Activated naive CD4-positive, alpha-beta T cell treated with anti-CD3 and anti-CD28 coated beads, Interleukin-2, amount 10 ng/mL, durations not matched to agents 5 hours and 36 hours (primary cell): Measurements from ENCODE around the gene YLPM1. TPM values are rescaled to one million over a fixed set of nuclear protein-coding genes. Genes with fewer than 3 reads are reported as not detected.

Source experiments
- total RNA-seq, 2 experiments: library from RNA; stranded (reverse); gene quantifications; one replicate each; pipeline ENCODE4 v1.2.3, GENCODE V29; 2021

The YLPM1 gene
- total RNA-seq: 10 to 100 TPM; 65.0 to 66.2 TPM

GRCh38 chr14:74762917-74763802 lies at the start of gene YLPM1:
Gene YLPM1, plus strand, starts transcription at chr14:74763316. Its CDS starts 174 bp downstream, at chr14:74763490.

GRCh38 chr14:74875941-74876913 lies 113.1 kb downstream of the YLPM1 start, which contains the start of gene PROX2:
Gene PROX2, minus strand, starts transcription at chr14:74876145. Its CDS starts 12,311 bp downstream, at chr14:74863834.

GRCh38 chr14:74881431-74882102 lies 118.5 kb downstream of the YLPM1 start, which contains the start of gene DLST:
Gene DLST, plus strand, starts transcription at chr14:74881916. Its CDS starts 38 bp downstream, at chr14:74881954.

Other genes starting within 250 kb of the YLPM1 start
- gene LTBP2, start 151.1 kb upstream of the YLPM1 start, total RNA-seq: under 1 TPM; 0.10 TPM
- gene AREL1, start 50.2 kb upstream of the YLPM1 start, total RNA-seq: 10 to 100 TPM; 38.2 to 40.8 TPM
- gene FCF1, start 50.2 kb upstream of the YLPM1 start, total RNA-seq: 10 to 100 TPM; 56.1 to 57.8 TPM
- gene PROX2, start 112.8 kb downstream of the YLPM1 start, total RNA-seq: not detected
- 10 to 100 TPM; 97.8 to 99.2 TPM for gene DLST, start 118.6 kb downstream of the YLPM1 start, total RNA-seq
- 1 to 10 TPM; 5.3 to 7.6 TPM for gene RPS6KL1, start 159.9 kb downstream of the YLPM1 start, total RNA-seq
- under 1 TPM in 1 of 2 experiments, not detected in 1; 0.12 TPM for gene PGF, start 192.3 kb downstream of the YLPM1 start, total RNA-seq
- 10 to 100 TPM; 44.2 to 45.5 TPM for gene EIF2B2, start 239.6 kb downstream of the YLPM1 start, total RNA-seq